BJ (cell line): Measurements from ENCODE around the gene HOXD3. TPM values are rescaled to one million over a fixed set of nuclear protein-coding genes. Genes with fewer than 3 reads are reported as not detected.

Source experiments
- CTCF ChIA-PET: fragments of 350-600 bp; formaldehyde crosslinking; extraction: SDS; loops from one replicate; lab custom pipeline; 2021; ENCODE audit warnings: antibody characterized with exemption, inconsistent platforms; lab: Yijun Ruan, JAX
- POLR2A ChIA-PET: fragments of 300-600 bp; sonication (Branson Sonifier 250); formaldehyde crosslinking; extraction: SDS; loops from one replicate; lab custom pipeline; 2021; ENCODE audit warnings: antibody characterized with exemption; lab: Charles Lee
- DNase-seq: peaks from one replicate; pipeline ENCODE4 v3.0.0-alpha.2; 2011; ENCODE audit warnings: low read depth
- H3K27me3 ChIP-seq: 2 replicates; pipeline ENCODE4 v1.6.0; 2011; ENCODE audit warnings: low read length; ENCODE audit not compliant: control insufficient read depth, insufficient read depth
- H3K36me3 ChIP-seq: 2 replicates; pipeline ENCODE4 v1.5.1; 2011; ENCODE audit warnings: low read length; ENCODE audit not compliant: control insufficient read depth, insufficient read depth
- H3K4me3 ChIP-seq: 2 replicates; pipeline ENCODE4 v1.5.1; 2011; ENCODE audit warnings: low read depth, mild to moderate bottlenecking, control low read depth, low read length
- polyA plus RNA-seq: library from polyadenylated mRNA; depleted of rRNA; stranded (reverse); fragments of >200 nt; gene quantifications from 2 replicates; pipeline ENCODE4 v1.2.3, GENCODE V29; 2011
- TF ChIP-seq, protein P1 (sequence below): IDR thresholded peaks from 2 replicates; pipeline ENCODE4 v1.5.1; 2011; ENCODE audit warnings: low read depth, mild to moderate bottlenecking, control low read depth, inconsistent platforms, low read length, moderate library complexity; ENCODE audit not compliant: insufficient read depth

HOXD3 gene
- polyA plus RNA-seq, 1 experiment: not detected

DNA sequence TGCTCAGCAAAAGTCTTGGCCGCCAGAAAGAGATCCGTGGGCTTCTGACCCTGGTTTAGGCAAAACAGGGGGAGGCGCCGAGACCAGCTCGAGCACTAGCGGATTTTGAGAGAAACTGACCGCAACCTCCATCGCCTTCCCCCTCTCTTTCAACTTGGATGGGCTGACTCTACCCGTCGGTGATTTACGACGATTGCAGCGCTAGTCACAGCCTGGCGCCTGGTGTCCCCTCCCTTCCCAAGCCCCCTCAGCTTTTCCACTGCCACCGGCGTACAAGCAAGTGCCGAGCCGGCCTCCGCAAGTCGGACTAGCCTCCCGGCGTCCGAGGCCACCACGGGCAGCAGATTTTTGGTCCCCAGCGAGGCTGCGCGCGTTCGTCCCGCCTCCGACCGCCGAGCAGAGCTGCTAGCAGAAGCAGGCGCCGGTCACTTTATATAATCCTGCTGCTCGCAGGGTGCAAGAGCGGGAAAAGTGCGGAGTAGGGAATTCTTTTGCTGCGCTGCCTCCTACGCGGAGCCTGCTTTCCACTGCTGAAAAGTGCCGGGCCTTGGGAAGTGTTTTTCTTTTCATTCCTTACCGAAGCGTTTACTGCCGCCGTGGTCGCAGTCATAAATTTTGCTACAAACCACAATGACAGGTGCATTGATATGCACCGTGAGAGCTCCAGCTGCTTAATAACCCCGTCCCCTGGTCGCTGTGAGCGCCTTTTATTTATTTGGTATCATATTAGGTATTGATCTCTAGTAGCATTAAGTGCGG, 7.7 kb downstream of the HOXD3 start:
- H3K27me3 ChIP-seq: peaks cover 56% of the 10 kb centered on the region
- TF ChIP-seq, protein P1, sequence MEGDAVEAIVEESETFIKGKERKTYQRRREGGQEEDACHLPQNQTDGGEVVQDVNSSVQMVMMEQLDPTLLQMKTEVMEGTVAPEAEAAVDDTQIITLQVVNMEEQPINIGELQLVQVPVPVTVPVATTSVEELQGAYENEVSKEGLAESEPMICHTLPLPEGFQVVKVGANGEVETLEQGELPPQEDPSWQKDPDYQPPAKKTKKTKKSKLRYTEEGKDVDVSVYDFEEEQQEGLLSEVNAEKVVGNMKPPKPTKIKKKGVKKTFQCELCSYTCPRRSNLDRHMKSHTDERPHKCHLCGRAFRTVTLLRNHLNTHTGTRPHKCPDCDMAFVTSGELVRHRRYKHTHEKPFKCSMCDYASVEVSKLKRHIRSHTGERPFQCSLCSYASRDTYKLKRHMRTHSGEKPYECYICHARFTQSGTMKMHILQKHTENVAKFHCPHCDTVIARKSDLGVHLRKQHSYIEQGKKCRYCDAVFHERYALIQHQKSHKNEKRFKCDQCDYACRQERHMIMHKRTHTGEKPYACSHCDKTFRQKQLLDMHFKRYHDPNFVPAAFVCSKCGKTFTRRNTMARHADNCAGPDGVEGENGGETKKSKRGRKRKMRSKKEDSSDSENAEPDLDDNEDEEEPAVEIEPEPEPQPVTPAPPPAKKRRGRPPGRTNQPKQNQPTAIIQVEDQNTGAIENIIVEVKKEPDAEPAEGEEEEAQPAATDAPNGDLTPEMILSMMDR: no peak
- H3K4me3 ChIP-seq: no peak overlapping the region
- DNase-seq: no peak
- CTCF ChIA-PET: interaction anchor here (0.6 to 1.0 kb wide), 2 partner anchors 390 to 1569 kb away, joined by 3 to 4 read pairs; no protein-coding TSS in a partner anchor
- no peaks in the 10 kb centered on the region for H3K36me3 ChIP-seq
- POLR2A ChIA-PET: no interaction called here

DNA sequence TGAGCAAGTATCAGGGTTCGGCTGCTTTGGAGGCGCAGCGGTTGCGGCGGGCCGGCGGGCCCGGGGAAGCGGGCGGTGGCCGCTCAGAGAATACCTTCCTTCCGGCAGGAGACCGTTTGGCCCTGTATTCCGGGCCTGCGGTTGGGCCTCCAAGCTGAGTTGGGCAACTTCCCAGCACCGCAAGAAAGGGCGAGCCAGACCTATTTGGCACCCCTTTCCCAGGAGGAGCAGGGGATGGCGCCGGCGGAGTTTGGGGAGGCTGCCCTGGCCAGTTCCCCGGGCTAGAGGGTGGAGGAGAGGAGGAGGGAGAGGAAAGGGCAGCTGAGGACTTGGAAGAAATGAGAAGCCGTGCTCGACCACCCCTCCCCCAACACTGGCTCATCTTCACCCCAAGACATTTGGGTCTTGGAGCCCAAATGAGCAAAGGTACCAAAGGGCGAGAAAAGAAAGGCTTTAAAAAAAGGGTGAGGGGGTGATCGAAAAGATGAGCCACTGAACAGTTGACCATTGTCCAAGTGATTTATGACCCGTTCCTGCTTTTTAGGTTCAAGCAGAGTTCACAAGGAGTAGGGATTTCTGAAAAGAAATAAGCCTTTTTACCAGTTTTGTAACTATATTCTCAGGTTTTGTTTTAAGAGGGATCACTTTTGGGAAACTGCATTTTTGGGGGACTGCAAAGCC, 8.4 kb downstream of the HOXD3 start:
- ChIA-PET POLR2A (no interaction called here), CTCF (no interaction called here)
- H3K36me3 ChIP-seq: no peaks in the 10 kb centered on the region
- no peak for DNase-seq
- TF ChIP-seq, protein P1: no peak
- peaks cover 53% of the 10 kb centered on the region for H3K27me3 ChIP-seq
- H3K4me3 ChIP-seq: no peak overlapping the region

DNA sequence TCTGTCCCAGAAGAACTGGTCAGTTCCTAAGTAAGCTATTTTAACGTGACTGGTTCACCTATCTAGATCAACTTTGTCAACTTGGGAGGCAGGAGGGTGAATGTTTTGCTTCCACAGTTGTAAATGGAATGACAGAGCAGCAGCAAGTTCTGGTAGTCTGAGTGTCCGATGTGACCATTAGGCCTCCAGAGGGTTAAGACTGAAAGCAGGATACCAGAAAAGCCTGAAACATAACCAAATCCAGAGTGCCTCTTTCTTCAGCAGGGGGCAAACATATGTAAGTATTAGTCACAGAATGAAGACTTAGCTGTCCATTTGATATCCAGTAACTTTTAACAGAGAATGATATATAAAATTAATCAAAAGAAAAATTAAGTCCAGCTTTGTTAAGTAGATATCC, 9.2 kb downstream of the HOXD3 start:
- peaks cover 49% of the 10 kb centered on the region for H3K27me3 ChIP-seq
- CTCF ChIA-PET: interaction anchor here (1.1 kb wide), 1 partner anchor 26 kb away, joined by 4 read pairs; no protein-coding TSS in a partner anchor
- DNase-seq: no peak

GRCh38 chr2:176167398-176167797, 10.3 kb downstream of the HOXD3 start:
- Histone ChIP-seq H3K27me3 (peaks cover 49% of the 10 kb centered on the region), H3K36me3 (no peaks in the 10 kb centered on the region)

More for the DNA sequence above, 9.2 kb downstream of the HOXD3 start:
- TF ChIP-seq, protein P1: no peak
- POLR2A ChIA-PET: no interaction called here
- Histone ChIP-seq H3K36me3 (no peaks in the 10 kb centered on the region), H3K4me3 (no peak overlapping the region)

GRCh38 chr2:176169181-176169580, 12.1 kb downstream of the HOXD3 start:
- ChIA-PET CTCF (no interaction called here), POLR2A (no interaction called here)
- TF ChIP-seq, protein P1: no peak
- H3K27me3 ChIP-seq: peaks cover 39% of the 10 kb centered on the region
- no peak for DNase-seq
- no peaks in the 10 kb centered on the region for H3K36me3 ChIP-seq
- no peak overlapping the region for H3K4me3 ChIP-seq

More at GRCh38 chr2:176167398-176167797, 10.3 kb downstream of the HOXD3 start:
- CTCF ChIA-PET: interaction anchor here (1.1 kb wide), 2 partner anchors 27 to 485 kb away, joined by 3 to 4 read pairs; no protein-coding TSS in a partner anchor
- TF ChIP-seq, protein P1: no peak
- no peak overlapping the region for H3K4me3 ChIP-seq
- POLR2A ChIA-PET: no interaction called here
- DNase-seq: no peak
